GM18858 (cell line): ENCODE measurements around the gene PSRC1.
A peak's percentile ranks its signal among the peaks of the same experiment; 100 is the strongest.

Experiments used
- ATAC-seq: cut with Tn5 transposase; IDR thresholded peaks from one replicate; pipeline ENCODE4 v1.9.1; 2021; ENCODE audit not compliant: unreplicated experiment

Gene PSRC1

DNA sequence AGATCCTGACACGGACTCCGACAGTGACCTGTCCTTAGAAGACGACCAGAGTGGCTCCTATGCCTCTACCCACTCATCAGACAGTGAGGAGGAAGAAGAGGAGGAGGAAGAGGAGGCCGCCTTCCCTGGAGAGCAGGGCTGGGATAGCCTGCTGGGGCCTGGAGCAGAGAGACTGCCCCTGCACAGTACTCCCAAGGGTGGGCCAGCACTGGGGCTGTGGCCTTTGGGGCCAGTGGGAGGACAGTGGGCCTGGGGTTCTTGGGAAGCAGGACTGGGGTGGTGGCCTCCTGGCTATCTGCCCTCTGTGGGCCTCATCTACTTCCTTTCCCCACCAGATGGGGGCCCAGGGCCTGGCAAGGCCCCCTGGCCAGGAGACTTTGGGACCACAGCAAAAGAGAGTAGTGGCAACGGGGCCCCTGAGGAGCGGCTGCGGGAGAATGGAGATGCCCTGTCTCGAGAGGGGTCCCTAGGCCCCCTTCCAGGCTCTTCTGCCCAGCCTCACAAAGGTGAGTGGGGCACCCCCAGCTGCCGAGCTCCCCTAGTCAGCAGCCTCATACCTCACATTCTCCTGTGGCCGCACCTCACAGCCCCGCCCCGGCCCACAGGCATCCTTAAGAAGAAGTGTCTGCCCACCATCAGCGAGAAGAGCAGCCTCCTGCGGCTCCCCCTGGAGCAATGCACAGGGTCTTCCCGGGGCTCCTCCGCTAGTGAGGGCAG, 10.0 kb downstream of the PSRC1 start:
- no peak for ATAC-seq

DNA sequence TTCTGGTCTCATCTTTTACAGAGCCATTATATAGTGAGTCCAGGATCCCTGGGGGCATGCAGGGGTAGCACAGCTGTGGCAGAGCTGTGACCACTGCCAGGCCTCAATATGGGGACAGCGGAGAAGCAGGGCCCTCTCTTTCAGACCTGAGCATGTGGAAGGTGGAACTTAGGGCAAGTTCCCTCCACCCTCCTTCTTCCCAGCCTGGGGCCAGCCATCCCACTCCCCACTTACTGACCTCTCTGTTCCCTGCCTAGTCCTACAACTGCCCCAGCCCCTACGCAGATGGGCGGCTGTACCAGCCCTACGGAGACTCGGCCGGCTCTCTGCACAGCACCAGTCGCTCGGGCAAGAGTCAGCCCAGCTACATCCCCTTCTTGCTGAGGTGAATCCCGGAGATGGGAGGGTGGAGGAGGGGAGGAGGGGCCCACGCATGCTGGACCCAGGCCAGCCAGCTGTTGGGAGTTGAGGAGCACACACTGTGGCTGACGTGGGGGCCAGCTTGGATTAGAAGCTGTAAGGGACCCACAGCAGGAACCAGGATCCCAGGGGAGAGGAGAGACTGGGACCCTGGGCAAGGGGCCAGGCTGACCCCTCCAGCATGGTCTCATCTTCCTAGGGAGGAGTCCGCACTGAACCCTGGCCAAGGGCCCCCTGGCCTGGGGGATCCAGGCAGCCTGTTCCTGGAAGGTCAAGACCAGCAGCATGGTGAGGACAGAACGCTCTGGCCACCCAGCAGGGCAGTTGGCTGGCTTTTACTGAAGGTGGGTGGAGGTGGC, 10.7 kb downstream of the PSRC1 start:
- ATAC-seq: no peak

DNA sequence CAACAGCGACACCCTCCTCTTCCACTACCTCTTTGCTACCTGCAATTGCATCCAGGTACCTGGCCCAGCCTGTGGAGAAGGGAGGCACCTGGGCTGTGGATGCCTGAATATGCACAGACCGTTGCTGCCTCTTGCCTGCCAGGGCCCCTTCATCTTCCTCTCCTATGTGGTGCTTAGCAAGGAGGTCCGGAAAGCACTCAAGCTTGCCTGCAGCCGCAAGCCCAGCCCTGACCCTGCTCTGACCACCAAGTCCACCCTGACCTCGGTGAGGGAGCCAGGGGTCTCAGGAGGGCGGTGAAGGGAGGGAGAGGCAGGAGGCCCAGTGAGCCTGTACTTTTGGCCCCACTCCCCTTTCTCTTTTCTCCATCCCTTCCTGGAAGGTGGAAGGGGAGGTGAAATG, 11.5 kb downstream of the PSRC1 start:
- no peak for ATAC-seq

GRCh38 chr1:109270623-109271317, 12.2 kb downstream of the PSRC1 start:
- no peak for ATAC-seq

DNA sequence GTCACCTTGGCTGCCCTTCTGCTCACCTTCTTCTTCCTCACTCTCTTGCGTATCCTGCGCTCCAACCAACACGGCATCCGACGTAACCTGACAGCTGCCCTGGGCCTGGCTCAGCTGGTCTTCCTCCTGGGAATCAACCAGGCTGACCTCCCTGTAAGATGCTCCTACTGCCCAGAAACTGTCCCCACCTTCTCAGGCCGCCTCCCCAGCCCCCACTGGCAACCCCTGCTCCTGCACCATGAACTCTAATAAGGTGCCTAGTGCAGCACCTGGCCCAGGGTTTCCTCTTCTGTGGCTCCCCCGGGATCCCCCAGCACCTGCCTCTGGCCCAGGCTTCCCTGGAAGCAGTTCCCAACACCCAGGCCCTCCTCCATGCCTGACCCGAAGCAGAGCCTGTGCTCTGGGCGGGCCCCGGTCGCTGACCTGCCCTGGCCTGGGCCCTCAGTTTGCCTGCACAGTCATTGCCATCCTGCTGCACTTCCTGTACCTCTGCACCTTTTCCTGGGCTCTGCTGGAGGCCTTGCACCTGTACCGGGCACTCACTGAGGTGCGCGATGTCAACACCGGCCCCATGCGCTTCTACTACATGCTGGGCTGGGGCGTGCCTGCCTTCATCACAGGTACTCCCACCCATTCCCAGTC, 12.8 kb downstream of the PSRC1 start:
- no peak for ATAC-seq

DNA sequence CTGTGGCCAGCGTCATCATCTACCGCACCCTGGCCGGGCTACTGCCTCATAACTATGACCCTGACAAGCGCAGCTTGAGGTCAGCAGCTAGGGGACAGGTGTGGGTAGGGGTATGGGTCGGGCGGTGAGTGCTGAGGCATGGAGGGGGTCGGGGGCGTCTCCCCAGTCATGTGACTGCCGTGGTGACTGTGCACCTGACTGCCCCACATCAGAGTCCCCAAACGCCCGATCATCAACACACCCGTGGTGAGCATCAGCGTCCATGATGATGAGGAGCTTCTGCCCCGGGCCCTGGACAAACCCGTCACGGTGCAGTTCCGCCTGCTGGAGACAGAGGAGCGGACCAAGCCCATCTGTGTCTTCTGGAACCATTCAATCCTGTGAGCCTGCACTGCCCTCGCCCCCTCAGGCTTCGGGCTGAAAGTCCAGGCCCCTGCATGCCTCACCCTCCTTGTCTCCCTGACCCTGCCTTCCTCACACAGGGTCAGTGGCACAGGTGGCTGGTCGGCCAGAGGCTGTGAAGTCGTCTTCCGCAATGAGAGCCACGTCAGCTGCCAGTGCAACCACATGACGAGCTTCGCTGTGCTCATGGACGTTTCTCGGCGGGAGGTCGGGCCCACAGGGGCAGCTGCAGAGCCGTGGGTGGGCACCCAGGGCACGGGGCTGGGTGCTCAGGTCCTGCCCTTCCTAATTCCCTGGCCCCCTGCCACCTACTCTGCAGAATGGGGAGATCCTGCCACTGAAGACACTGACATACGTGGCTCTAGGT, 13.5 kb downstream of the PSRC1 start:
- no peak for ATAC-seq

- no peak for ATAC-seq
Observed at GRCh38 chr1:109268431-109269211, 14.3 kb downstream of the PSRC1 start.

DNA sequence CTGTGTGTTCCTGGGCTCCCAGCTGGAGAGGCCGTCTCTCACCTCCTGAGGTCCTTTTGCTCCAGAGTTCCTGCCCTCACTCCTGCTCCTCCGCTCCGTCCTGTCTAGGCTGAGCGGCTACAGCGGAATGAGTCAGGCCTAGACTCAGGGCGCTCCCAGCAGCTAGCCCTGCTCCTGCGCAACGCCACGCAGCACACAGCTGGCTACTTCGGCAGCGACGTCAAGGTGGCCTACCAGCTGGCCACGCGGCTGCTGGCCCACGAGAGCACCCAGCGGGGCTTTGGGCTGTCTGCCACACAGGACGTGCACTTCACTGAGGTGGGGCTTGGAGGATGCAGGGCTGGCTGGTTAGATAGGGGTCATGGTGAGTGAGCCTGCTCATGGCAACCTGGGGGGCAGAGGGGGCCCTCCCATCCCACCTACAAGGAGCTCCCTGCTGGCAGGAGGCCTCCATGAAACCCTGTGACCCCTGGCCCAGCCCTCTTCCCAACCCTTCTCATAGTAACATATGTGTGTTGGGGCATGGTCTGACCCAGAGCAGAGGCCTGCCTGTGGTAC, 15.1 kb downstream of the PSRC1 start:
- ATAC-seq: no peak

GRCh38 chr1:109266965-109267364, 16.0 kb downstream of the PSRC1 start:
- no peak for ATAC-seq

DNA sequence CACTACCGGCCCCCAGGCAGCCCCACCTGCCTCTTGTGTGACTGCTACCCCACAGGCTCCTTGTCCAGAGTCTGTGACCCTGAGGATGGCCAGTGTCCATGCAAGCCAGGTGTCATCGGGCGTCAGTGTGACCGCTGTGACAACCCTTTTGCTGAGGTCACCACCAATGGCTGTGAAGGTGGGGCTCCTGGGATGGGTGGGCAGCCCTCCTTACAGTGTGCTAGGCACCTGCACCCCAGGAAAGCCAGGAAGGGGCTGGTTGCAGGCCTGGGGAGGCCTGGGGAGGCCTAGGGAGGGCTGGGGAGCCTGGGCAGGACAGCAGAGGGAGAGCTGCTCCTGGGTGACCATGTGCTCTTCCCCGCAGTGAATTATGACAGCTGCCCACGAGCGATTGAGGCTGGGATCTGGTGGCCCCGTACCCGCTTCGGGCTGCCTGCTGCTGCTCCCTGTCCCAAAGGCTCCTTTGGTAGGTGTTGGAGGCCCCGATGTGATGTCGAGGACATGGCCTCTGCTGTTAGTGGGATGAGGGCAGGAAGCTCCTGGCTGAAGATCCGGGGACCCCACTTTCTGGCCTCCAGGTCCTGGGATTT, 17.1 kb downstream of the PSRC1 start:
- no peak for ATAC-seq

DNA sequence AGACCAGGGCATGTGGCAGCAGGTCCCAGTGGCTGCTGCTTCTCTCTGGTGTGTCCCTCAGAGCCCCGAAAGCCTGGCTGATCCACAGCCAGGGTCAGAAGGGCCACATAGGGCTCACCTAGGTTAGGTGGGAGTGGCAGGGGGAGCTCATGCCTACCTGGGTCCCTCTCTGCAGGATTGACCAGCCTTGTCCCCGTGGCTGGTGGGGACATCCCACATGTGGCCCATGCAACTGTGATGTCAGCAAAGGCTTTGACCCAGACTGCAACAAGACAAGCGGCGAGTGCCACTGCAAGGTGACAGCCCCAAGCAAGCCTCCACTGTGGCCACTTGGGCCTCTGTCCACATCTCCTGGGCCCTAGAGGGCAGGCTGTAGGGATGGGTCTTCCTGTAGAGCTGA, 17.9 kb downstream of the PSRC1 start:
- no peak for ATAC-seq

GRCh38 chr1:109264379-109264755, 18.6 kb downstream of the PSRC1 start:
- ATAC-seq: no peak

- peak; percentile 47 for ATAC-seq
Observed at GRCh38 chr1:109263597-109264378, 19.2 kb downstream of the PSRC1 start.

DNA sequence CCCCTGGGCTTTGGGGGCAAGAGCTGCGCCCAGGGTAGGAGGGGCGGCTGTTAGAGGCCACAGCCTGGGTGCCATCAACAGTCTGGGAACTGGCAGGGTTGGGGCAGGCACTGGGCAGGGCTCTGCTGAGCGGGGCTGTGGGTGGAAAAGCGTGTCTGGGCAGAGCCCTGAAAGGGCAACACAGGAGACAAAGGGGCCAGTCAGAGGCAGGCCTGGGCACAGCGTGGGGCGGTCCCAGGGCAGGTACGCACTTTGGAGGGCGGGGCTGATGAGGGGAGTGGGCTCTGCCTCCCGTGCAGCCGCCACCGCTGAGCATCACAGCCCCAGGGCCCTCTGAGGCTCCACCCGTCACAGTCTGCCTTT, 19.7 kb downstream of the PSRC1 start:
- no peak for ATAC-seq

- ATAC-seq: no peak
Observed at GRCh38 chr1:109262231-109263055, 20.5 kb downstream of the PSRC1 start.

DNA sequence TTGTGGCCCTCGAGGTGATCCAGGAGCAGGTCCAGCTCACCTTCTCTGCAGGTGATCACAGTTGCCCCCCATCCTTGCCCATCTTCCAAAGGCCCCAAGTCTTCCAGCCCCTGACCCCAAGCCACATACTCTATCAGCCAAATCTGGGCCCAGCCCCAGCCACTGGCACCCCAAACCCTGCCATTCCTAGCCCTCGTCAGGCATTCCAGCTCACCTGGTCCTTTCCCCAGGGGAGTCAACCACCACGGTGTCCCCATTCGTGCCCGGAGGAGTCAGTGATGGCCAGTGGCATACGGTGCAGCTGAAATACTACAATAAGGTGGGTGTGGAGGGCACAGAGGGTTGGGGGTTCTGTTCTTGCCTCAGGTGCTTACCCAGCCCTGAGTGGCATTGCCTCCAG, 21.4 kb downstream of the PSRC1 start:
- ATAC-seq: no peak

DNA sequence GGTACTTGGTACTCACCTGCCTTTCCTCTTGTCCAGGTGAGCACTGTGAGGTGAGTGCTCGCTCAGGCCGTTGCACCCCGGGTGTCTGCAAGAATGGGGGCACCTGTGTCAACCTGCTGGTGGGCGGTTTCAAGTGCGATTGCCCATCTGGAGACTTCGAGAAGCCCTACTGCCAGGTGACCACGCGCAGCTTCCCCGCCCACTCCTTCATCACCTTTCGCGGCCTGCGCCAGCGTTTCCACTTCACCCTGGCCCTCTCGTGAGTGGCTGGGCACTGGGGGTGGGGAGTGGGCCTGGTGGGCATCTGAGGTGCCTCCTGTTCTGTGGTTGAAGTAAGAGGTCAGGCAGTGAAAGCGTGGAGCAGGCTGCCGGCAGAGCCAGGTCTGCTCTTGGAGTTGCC, 21.9 kb downstream of the PSRC1 start:
- no peak for ATAC-seq
